NT2/D1 (cell line): ENCODE data around the gene MAML1.

Experiments
- SUZ12 ChIP-seq: IDR thresholded peaks from 2 replicates; pipeline ENCODE4 v1.6.1; 2011; ENCODE audit not compliant: insufficient read length, insufficient read depth; ENCODE audit errors: extremely low read depth
- ZNF274 ChIP-seq: IDR thresholded peaks from 2 replicates; pipeline ENCODE4 v1.6.1; 2011; ENCODE audit warnings: mild to moderate bottlenecking, low read depth, low read length

DNA sequence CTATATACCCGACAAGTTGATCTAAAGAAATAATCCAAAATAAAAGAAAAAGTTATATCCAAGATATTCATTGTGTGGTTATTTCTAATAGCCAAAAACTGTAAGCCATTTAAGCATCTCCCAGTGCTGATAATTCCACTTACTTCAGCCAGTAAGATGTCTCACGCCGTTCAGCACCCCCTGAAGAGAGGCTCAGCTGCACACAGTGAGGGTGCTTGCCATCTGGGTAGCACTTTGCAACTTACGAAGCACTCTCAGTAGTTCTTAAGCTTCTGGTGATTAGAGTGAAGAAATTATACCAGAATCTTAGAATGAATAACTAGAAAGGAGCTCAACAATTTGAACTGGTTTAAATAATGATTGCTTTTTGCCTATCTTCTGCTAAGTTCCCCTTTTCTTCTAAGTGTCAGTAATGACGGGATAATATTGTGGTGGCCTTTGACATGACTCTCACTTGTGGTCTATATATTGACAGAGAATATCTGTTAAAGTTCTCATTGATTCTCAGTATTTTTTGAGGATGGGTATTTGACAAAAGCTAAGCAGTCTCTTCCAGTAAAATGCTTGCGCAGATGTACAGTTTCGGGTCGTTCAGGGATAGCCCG is 35.0 kb downstream of the MAML1 start:
- TF ChIP-seq ZNF274 (no peak), SUZ12 (no peak)
